ENCODE results near the gene UNC13B. TPM values are rescaled to one million over a fixed set of nuclear protein-coding genes. Genes with fewer than 3 reads are reported as not detected.

Gene UNC13B
- polyA plus RNA-seq, 1 experiment: 13.2 TPM

GRCh38 chr9:35280399-35280798, 118.6 kb downstream of the UNC13B start:
- H3K27me3 ChIP-seq (ENCODE audit: control insufficient read depth, insufficient read depth, low read length): no peaks in the 10 kb centered on the region
- CTCF ChIA-PET: no interaction called here
- no peak for DNase-seq (ENCODE audit: low read depth)
- no peaks in the 10 kb centered on the region for H3K36me3 ChIP-seq (ENCODE audit: control insufficient read depth, insufficient read depth, low read length)
- POLR2A ChIA-PET: no interaction called here
- no peak for TF ChIP-seq CTCF (IDR thresholded peaks at IDR 0.05; ENCODE audit: insufficient read depth, low read depth, low read length)
- no peak overlapping the region for H3K4me3 ChIP-seq (ENCODE audit: low read depth, low read length)

GRCh38 chr9:35285731-35286130, 123.9 kb downstream of the UNC13B start:
- no peaks in the 10 kb centered on the region for H3K36me3 ChIP-seq (ENCODE audit: control insufficient read depth, insufficient read depth, low read length)
- no peak for DNase-seq (ENCODE audit: low read depth)
- H3K27me3 ChIP-seq (ENCODE audit: control insufficient read depth, insufficient read depth, low read length): no peaks in the 10 kb centered on the region
- TF ChIP-seq CTCF (IDR thresholded peaks at IDR 0.05; ENCODE audit: insufficient read depth, low read depth, low read length): no peak
- no peak overlapping the region for H3K4me3 ChIP-seq (ENCODE audit: low read depth, low read length)
- POLR2A ChIA-PET: no interaction called here
- CTCF ChIA-PET: interaction anchor here (0.6 to 0.7 kb wide), 2 partner anchors 14 to 103 kb away, joined by 3 read pairs; no protein-coding TSS in a partner anchor

- ChIA-PET POLR2A (no interaction called here), CTCF (interaction anchor here (0.6 to 0.7 kb wide), 2 partner anchors 13 to 307 kb away, joined by 3 to 4 read pairs; no protein-coding TSS in a partner anchor)
- Histone ChIP-seq H3K4me3 (ENCODE audit: low read depth, low read length) (no peak overlapping the region), H3K27me3 (ENCODE audit: control insufficient read depth, insufficient read depth, low read length) (no peaks in the 10 kb centered on the region), H3K36me3 (ENCODE audit: control insufficient read depth, insufficient read depth, low read length) (no peaks in the 10 kb centered on the region)
- no peak for DNase-seq (ENCODE audit: low read depth)
- no peak for TF ChIP-seq CTCF (IDR thresholded peaks at IDR 0.05; ENCODE audit: insufficient read depth, low read depth, low read length)
These were observed 124.6 kb downstream of the UNC13B start for GRCh38 chr9:35286381-35286780.

GRCh38 chr9:35287987-35288632, 126.3 kb downstream of the UNC13B start:
- Histone ChIP-seq H3K36me3 (ENCODE audit: control insufficient read depth, insufficient read depth, low read length) (no peaks in the 10 kb centered on the region), H3K4me3 (ENCODE audit: low read depth, low read length) (no peak overlapping the region), H3K27me3 (ENCODE audit: control insufficient read depth, insufficient read depth, low read length) (no peaks in the 10 kb centered on the region)
- ChIA-PET CTCF (interaction anchor here (0.9 kb wide), 1 partner anchor 66 kb away, joined by 3 read pairs; no protein-coding TSS in a partner anchor), POLR2A (no interaction called here)
- TF ChIP-seq CTCF (IDR thresholded peaks at IDR 0.05; ENCODE audit: insufficient read depth, low read depth, low read length): no peak
- DNase-seq (ENCODE audit: low read depth): no peak

GRCh38 chr9:35288778-35289177, 127.0 kb downstream of the UNC13B start:
- TF ChIP-seq CTCF (IDR thresholded peaks at IDR 0.05; ENCODE audit: insufficient read depth, low read depth, low read length): no peak
- H3K4me3 ChIP-seq (ENCODE audit: low read depth, low read length): no peak overlapping the region
- POLR2A ChIA-PET: no interaction called here
- H3K27me3 ChIP-seq (ENCODE audit: control insufficient read depth, insufficient read depth, low read length): no peaks in the 10 kb centered on the region
- CTCF ChIA-PET: interaction anchor here (0.9 kb wide), 1 partner anchor 66 kb away, joined by 3 read pairs; no protein-coding TSS in a partner anchor
- no peak for DNase-seq (ENCODE audit: low read depth)
- no peaks in the 10 kb centered on the region for H3K36me3 ChIP-seq (ENCODE audit: control insufficient read depth, insufficient read depth, low read length)

Data from BJ (cell line).